Vagina (tissue), 2 donors: ENCODE data around the gene NMU.

Experiments
- POLR2A ChIP-seq, 2 donors: fragments of 450-650 bp; IDR thresholded peaks; one replicate each; pipeline ENCODE4 v1.6.1; 2017; ENCODE audit warnings: antibody characterized with exemption in 2 of 2, mild to moderate bottlenecking in 2 of 2, moderate library complexity in 2 of 2
- POLR2AphosphoS5 ChIP-seq, 2 donors: sonication (generic); formaldehyde crosslinking; IDR thresholded peaks; one replicate each; pipeline ENCODE4 v1.9.0; 2017; ENCODE audit warnings: antibody characterized with exemption in 2 of 2, mild to moderate bottlenecking in 2 of 2, low read depth in 1 of 2; ENCODE audit not compliant: insufficient read depth in 1 of 2
- TF ChIP-seq, protein P1 (sequence below), 3 experiments: fragments of 450-650 bp in 2 of 3; fragments of 200-600 bp in 1 of 3; sonication (generic) in 1 of 3; IDR thresholded peaks; one replicate each; pipeline ENCODE4 v1.5.1; 2017 to 2019; ENCODE audit warnings: antibody characterized with exemption in 3 of 3, mild to moderate bottlenecking in 2 of 3, moderate library complexity in 2 of 3

DNA sequence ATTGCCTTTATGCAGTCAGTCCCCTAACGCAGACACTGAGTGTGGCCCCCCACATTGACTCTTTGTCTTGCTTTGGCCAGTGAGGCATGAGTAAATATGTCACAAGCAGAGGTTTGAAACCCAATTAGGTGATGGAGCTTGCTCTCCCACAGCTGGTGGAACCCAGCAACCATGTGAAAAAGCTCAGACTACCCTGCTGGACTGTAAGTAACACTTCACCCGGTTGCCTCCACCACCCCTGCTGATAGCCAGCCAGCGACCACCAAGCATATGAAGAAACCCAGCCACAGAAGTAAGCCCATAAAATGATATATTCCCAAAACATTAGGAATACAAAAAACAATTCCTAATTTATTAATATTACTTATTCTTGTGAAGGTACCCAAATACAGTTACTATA is 22.5 kb downstream of the NMU start:
- TF ChIP-seq, protein P1, sequence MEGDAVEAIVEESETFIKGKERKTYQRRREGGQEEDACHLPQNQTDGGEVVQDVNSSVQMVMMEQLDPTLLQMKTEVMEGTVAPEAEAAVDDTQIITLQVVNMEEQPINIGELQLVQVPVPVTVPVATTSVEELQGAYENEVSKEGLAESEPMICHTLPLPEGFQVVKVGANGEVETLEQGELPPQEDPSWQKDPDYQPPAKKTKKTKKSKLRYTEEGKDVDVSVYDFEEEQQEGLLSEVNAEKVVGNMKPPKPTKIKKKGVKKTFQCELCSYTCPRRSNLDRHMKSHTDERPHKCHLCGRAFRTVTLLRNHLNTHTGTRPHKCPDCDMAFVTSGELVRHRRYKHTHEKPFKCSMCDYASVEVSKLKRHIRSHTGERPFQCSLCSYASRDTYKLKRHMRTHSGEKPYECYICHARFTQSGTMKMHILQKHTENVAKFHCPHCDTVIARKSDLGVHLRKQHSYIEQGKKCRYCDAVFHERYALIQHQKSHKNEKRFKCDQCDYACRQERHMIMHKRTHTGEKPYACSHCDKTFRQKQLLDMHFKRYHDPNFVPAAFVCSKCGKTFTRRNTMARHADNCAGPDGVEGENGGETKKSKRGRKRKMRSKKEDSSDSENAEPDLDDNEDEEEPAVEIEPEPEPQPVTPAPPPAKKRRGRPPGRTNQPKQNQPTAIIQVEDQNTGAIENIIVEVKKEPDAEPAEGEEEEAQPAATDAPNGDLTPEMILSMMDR (IDR thresholded peaks at IDR 0.05), result no peak
- TF ChIP-seq POLR2AphosphoS5 (IDR thresholded peaks at IDR 0.05; ENCODE audit: insufficient read depth in 1 of 2, low read depth in 1 of 2), result no peak
- no peak for TF ChIP-seq POLR2A (IDR thresholded peaks at IDR 0.05)
